ENCODE results near the gene ACTR10. TPM values are rescaled to one million over a fixed set of nuclear protein-coding genes. Genes with fewer than 3 reads are reported as not detected.

The ACTR10 gene
- total and polyA plus RNA-seq, 2 donors (not counting 1 experiment from before 2014, with no cell fraction given): 28.7 to 40.6 TPM

- H3K9me3 ChIP-seq (ENCODE audit: control extremely low read depth in 1 of 3, control insufficient read depth in 2 of 3, insufficient read depth in 1 of 3, low read length in 2 of 3): peaks cover 0 to 2% (median 0%) of the 10 kb centered on the region in 3 donors
- H3K4me3 Mint-ChIP-seq: no peak overlapping the region
- no peaks in the 10 kb centered on the region for H3K9me3 Mint-ChIP-seq (ENCODE audit: insufficient read depth)
- CTCF ChIA-PET: no interaction called here
- no peak overlapping the region for H3K4me3 ChIP-seq (ENCODE audit: control extremely low read depth in 1 of 5, extremely low read depth in 1 of 5, insufficient read depth in 1 of 5, low read depth in 2 of 5, low read length in 4 of 5)
- H3K4me1 ChIP-seq (ENCODE audit: control insufficient read depth in 2 of 2, insufficient read depth in 2 of 2, low read length in 2 of 2): no peaks in the 10 kb centered on the region
- no peaks in the 10 kb centered on the region for H3K79me2 ChIP-seq (ENCODE audit: control insufficient read depth, insufficient read depth, low read length)
- ATAC-seq (ENCODE audit: low read depth) (no peak), DNase-seq (no peak)
- H3K4me1 Mint-ChIP-seq: peaks cover 2% of the 10 kb centered on the region
- H2AFZ ChIP-seq (ENCODE audit: insufficient read depth, low read depth, low read length, poor library complexity, severe bottlenecking): no peak overlapping the region
- TF ChIP-seq CTCF (IDR thresholded peaks at IDR 0.05): no peak
- no peak for TF ChIP-seq EZH2 (IDR thresholded peaks at IDR 0.05; ENCODE audit: borderline replicate concordance, insufficient read depth, low read depth, low read length, poor library complexity, severe bottlenecking)
- no peaks in the 10 kb centered on the region for H3K36me3 ChIP-seq (replicated peaks in 1 of 2; ENCODE audit: control extremely low read depth in 1 of 2, control insufficient read depth in 1 of 2, extremely low read depth in 1 of 2, insufficient read depth in 2 of 2, low read length in 1 of 2)
- H4K20me1 ChIP-seq (ENCODE audit: control insufficient read depth, insufficient read depth, low read length, poor library complexity, severe bottlenecking): no peaks in the 10 kb centered on the region
- H3K4me2 ChIP-seq (replicated peaks; ENCODE audit: low read depth, low read length, poor library complexity, severe bottlenecking): no peak overlapping the region
- POLR2A ChIA-PET: no interaction called here
- no peak overlapping the region for H3K9ac ChIP-seq (ENCODE audit: low read length)
- peaks cover 0 to 7% (median 3%) of the 10 kb centered on the region in 4 experiments for H3K27me3 ChIP-seq (replicated peaks in 1 of 4; ENCODE audit: control extremely low read depth in 1 of 4, control insufficient read depth in 3 of 4, insufficient read depth in 4 of 4, low read length in 3 of 4)
- intact Hi-C loops (cut with micrococcal nuclease): no loop called here
- no peak overlapping the region for H3K27ac Mint-ChIP-seq
- H3K27ac ChIP-seq (ENCODE audit: low read length in 2 of 2): no peak overlapping the region
- no CpG with 5 or more reads among the region's 2 CpGs for WGBS (ENCODE audit: insufficient coverage)
- H3K27me3 Mint-ChIP-seq: peaks cover 22% of the 10 kb centered on the region
Observed at GRCh38 chr14:58193542-58193941, 6.4 kb upstream of the ACTR10 start.

- Histone ChIP-seq H3K4me1 (ENCODE audit: control insufficient read depth in 2 of 2, insufficient read depth in 2 of 2, low read length in 2 of 2) (peaks cover 11 to 15% of the 10 kb centered on the region in 2 donors), H3K9me3 (ENCODE audit: control extremely low read depth in 1 of 3, control insufficient read depth in 2 of 3, insufficient read depth in 1 of 3, low read length in 2 of 3) (peaks cover 0 to 2% (median 0%) of the 10 kb centered on the region in 3 donors), H3K4me3 (ENCODE audit: control extremely low read depth in 1 of 5, extremely low read depth in 1 of 5, insufficient read depth in 1 of 5, low read depth in 2 of 5, low read length in 4 of 5) (no peak overlapping the region), H3K9ac (ENCODE audit: low read length) (no peak overlapping the region), H3K27me3 (replicated peaks in 1 of 4; ENCODE audit: control extremely low read depth in 1 of 4, control insufficient read depth in 3 of 4, insufficient read depth in 4 of 4, low read length in 3 of 4) (peaks cover 0 to 7% (median 3%) of the 10 kb centered on the region in 4 experiments), H4K20me1 (ENCODE audit: control insufficient read depth, insufficient read depth, low read length, poor library complexity, severe bottlenecking) (no peaks in the 10 kb centered on the region), H3K4me2 (replicated peaks; ENCODE audit: low read depth, low read length, poor library complexity, severe bottlenecking) (no peak overlapping the region), H3K27ac (ENCODE audit: low read length in 2 of 2) (no peak overlapping the region), H2AFZ (ENCODE audit: insufficient read depth, low read depth, low read length, poor library complexity, severe bottlenecking) (no peak overlapping the region), H3K79me2 (ENCODE audit: control insufficient read depth, insufficient read depth, low read length) (peaks cover 10% of the 10 kb centered on the region), H3K36me3 (replicated peaks in 1 of 2; ENCODE audit: control extremely low read depth in 1 of 2, control insufficient read depth in 1 of 2, extremely low read depth in 1 of 2, insufficient read depth in 2 of 2, low read length in 1 of 2) (no peaks in the 10 kb centered on the region)
- no peak for TF ChIP-seq CTCF (IDR thresholded peaks at IDR 0.05)
- no peak for TF ChIP-seq EZH2 (IDR thresholded peaks at IDR 0.05; ENCODE audit: borderline replicate concordance, insufficient read depth, low read depth, low read length, poor library complexity, severe bottlenecking)
- no peak overlapping the region for H3K4me3 Mint-ChIP-seq
- no peak for ATAC-seq (ENCODE audit: low read depth)
- no CpG with 5 or more reads among the region's 1 CpG for WGBS (ENCODE audit: insufficient coverage)
- DNase-seq: no peak
- peaks cover 18% of the 10 kb centered on the region for H3K4me1 Mint-ChIP-seq
- H3K27me3 Mint-ChIP-seq: peaks cover 14% of the 10 kb centered on the region
- ChIA-PET POLR2A (no interaction called here), CTCF (no interaction called here)
- H3K9me3 Mint-ChIP-seq (ENCODE audit: insufficient read depth): no peaks in the 10 kb centered on the region
- H3K27ac Mint-ChIP-seq: no peak overlapping the region
- intact Hi-C loops (cut with micrococcal nuclease): loop anchor here (5.0 kb wide), 1 partner anchor 804 kb away; the partner anchor contains the start of gene NAA30
Observed at GRCh38 chr14:58196198-58196597, 3.8 kb upstream of the ACTR10 start.

Measured in B cell (primary cell).